GM18867 (cell line): ENCODE data around the gene PNPLA7.
"Not testable (repeated sequence)": the region's sequence is repeated elsewhere in the genome, so short reads cannot be mapped to it uniquely, and the experiment has no call there.

Experiments used
- ATAC-seq: cut with Tn5 transposase; IDR thresholded peaks from one replicate; pipeline ENCODE4 v1.9.1; 2021; ENCODE audit warnings: mild to moderate bottlenecking, moderate library complexity; ENCODE audit not compliant: unreplicated experiment

PNPLA7 gene

GRCh38 chr9:137423514-137424291, 126.5 kb downstream of the PNPLA7 start:
- peak; percentile 3 for ATAC-seq

GRCh38 chr9:137422604-137423513, 127.3 kb downstream of the PNPLA7 start, which contains the start of the genes EXD3 and NOXA1:
EXD3 (minus strand) TSS chr9:137423162; CDS start chr9:137395357, 27,805 bp downstream.
NOXA1 (plus strand) TSS chr9:137423393; CDS start chr9:137423530, 137 bp downstream.
- ATAC-seq = peak; percentile 80

DNA sequence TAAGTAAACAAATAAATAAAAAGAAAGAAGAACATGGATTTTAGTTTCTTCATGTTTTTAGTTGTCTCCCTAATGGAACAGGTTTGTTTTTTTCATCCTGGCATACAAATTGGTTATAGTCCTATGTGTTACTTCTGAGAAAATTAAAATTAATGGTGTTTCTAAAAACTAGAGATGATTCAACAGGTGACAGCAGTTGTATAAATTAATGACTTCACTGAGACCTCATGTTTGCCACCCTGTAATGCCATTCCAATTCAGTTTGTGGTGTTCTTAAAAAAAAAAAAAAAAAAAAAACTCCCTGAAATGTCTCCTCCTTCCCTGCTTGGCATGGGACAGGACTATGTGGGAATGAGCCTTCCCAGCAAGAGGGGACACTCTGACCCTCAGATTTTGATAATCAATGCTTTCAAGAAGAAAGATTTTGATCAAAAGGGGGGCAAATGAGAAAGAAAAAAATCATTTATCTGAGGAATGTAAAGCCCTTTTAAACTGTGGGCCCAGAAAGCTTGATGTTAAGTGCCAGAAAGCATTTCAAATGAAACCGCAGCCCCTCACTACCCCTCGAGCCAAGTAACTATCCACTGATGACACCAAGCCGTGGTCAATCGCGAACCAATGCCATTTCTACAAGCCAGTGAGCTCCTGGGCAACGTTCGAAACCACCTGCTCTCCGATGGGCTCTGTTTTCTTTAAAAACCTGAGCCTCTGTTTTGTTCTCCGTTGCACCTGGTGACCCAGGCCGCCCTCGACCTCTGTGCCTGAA, 128.2 kb downstream of the PNPLA7 start:
- no peak for ATAC-seq

- no peak for ATAC-seq
These were observed 132.8 kb downstream of the PNPLA7 start for GRCh38 chr9:137417161-137418021.

DNA sequence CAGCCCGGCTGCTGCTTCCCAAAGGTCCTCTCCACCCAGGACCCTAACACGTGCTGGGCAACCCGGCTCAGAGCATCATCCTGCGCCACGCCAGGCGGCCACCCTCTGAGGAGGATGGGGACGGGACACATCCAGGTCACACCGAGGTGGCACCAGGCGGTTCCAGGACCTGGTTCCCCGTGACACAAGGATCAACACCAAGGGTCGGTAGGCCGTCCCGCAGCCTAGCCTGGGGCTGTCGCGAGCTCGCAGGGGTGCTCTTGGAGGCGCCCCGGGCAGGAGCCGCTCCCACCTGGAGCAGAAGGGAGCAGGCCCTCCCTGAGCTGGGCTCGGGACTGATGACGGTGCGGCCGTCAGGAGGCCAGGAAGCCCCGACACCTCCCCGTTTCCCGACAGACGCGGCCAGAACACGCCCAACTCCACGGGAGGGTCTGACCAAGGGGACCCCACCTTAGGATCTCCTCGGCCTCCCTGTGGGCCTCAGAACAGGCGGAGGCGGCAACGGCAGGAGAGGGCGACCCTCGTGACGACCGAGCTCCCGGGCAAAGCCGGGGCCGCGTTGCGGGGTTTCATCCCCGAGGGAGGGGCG, 133.5 kb downstream of the PNPLA7 start:
- ATAC-seq = no peak

DNA sequence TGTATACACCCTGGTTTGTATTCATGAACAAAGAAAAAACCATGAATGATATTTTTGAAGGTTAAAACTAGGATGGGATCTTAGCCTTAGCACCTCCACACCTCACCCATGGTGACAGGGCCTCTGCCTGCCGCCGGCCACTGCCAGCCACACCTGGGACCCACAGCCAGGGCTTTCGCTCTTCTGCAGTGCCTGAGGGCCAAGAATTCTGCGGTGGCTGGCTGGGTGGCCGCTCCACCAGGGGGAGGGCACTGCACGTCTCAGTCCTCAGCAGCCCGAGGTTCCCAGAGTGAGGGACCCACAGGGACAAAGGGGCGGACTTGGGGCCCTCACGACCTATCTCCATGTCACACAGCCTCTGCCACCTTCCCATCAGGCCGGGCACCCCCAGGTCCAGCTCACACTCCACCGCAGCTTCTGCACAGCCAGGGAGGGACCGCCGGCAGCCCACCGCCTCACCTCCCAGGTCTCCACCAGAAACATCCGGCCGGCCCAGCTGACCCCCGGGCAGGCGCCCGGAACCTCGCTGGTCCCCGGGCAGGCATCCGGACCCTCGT, 134.1 kb downstream of the PNPLA7 start:
- ATAC-seq = no peak

GRCh38 chr9:137415451-137415850, 134.8 kb downstream of the PNPLA7 start:
- ATAC-seq = no peak

- no peak for ATAC-seq
These were observed 137.8 kb downstream of the PNPLA7 start for GRCh38 chr9:137412431-137412830.

DNA sequence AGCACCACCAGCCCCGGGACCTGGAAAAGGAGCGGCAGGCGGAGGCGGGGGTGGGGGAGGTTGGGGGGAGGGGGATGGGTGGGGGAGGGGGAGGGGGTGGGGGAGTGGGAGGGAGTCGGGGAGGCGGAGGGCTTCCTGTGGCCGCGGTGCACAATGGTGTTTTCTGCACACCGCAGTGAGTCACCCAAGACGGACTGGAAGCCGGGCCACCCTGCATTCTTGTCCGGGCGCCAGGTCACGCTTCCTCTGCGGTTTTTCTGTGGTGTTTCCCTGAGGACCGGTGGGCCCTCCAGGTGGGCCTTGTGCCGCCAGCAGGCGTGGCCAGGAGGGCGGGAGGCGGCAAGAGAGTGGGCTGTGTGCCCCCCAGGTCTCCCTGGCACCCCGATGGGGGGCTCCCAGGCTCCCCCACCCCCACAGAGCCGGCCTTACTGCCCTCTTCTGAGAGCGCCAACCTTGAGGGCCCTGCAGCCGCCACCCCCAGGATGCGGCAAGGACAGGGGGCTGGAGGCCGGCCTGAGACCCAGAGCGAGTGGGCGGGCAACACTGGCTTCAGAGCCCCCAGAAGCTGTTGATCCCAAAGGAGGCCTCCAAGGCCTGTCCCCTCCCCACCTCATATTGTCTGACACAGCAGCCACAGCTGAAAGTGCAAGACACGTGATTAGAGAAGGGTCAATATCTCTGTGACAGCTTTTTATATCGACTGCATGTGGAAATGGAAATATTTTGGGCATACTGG, 138.4 kb downstream of the PNPLA7 start:
- ATAC-seq = no peak

DNA sequence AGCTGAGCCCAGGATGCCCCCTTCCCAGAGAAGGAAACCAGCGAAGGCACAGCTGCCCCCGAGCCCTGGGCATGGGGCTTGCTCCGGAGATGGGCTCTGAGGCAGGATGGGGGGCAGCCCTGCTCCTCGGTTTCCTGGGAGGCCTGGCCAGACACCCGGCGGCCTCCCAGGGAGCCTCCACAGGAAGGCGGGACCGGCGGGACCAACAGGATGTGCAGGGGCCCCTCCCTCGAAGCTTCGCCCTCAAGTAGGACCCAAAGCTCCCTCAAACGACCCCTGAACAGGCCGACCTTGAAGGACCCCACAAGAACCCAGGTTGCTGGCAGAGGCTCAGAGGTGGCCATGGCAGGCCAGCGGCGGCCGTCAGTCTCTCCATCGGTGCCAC, 138.9 kb downstream of the PNPLA7 start:
- ATAC-seq = no peak

- no peak for ATAC-seq
These were observed 139.3 kb downstream of the PNPLA7 start for GRCh38 chr9:137410891-137411249.

- ATAC-seq = not testable (repeated sequence)
These were observed 139.8 kb downstream of the PNPLA7 start for GRCh38 chr9:137410236-137410890.
